Esophagus squamous epithelium (tissue), 4 donors: ENCODE results near the gene TMEM14B.
"Not testable (repeated sequence)": the region's sequence is repeated elsewhere in the genome, so short reads cannot be mapped to it uniquely, and the experiment has no call there.

Experiments used
- CTCF ChIP-seq, 6 experiments: fragments of 450-650 bp in 4 of 6; fragments of 200-600 bp in 2 of 6; sonication (generic) in 2 of 6; IDR thresholded peaks; one replicate each; pipeline ENCODE4 v1.5.1; 2016 to 2019; ENCODE audit warnings: antibody characterized with exemption in 6 of 6, mild to moderate bottlenecking in 4 of 6, moderate library complexity in 4 of 6
- POLR2A ChIP-seq, 4 donors: fragments of 450-650 bp; IDR thresholded peaks; one replicate each; pipeline ENCODE4 v1.6.1; 2017; ENCODE audit warnings: antibody characterized with exemption in 4 of 4, mild to moderate bottlenecking in 4 of 4, moderate library complexity in 3 of 4

DNA sequence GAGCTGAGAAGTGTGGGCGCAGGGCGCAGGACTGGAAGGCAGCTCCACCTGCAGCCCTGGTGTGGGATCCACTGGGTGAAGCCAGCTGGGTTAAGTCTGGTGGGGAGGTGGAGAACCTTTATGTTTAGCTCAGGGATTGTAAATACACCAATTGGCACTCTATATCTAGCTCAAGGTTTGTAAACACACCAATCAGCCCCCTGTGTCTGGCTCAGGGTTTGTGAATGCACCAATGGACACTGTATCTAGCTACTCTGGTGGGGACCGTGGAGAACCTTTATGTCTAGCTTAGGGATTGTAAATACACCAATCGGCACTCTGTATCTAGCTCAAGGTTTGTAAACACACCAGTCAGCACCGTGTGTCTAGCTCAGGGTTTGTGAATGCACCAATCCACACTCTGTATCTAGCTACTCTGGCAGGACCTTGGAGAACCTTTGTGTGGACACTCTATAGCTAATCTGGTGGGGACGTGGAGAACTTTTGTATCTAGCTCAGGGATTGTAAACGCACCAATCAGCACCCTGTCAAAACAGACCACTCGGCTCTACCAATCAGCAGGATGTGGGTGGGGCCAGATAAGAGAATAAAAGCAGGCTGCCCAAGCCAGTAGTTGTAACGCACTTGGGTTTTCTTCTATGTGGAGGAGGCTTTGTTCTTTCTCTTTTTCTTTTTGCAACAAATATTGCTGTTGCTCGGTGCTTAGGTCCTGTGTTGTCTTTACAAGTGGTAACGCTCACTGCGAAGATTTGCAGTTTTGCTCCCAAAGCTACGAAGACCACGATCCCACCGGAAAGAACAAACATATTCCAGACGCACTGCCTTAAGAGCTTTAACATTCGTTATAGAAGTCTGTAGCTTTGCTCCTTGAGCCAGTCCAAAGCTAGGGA lies 26.4 kb upstream of the TMEM14B start:
- not testable (repeated sequence) for TF ChIP-seq CTCF, POLR2A (IDR thresholded peaks at IDR 0.05)
